LNCAP (cell line): Measurements from ENCODE around the gene LCP2.

Experiments
- TF ChIP-seq, protein P1 (sequence below): fragments of 450-650 bp; IDR thresholded peaks from 2 replicates; pipeline ENCODE4 v1.5.1; 2017; ENCODE audit warnings: mild to moderate bottlenecking

Gene LCP2

DNA sequence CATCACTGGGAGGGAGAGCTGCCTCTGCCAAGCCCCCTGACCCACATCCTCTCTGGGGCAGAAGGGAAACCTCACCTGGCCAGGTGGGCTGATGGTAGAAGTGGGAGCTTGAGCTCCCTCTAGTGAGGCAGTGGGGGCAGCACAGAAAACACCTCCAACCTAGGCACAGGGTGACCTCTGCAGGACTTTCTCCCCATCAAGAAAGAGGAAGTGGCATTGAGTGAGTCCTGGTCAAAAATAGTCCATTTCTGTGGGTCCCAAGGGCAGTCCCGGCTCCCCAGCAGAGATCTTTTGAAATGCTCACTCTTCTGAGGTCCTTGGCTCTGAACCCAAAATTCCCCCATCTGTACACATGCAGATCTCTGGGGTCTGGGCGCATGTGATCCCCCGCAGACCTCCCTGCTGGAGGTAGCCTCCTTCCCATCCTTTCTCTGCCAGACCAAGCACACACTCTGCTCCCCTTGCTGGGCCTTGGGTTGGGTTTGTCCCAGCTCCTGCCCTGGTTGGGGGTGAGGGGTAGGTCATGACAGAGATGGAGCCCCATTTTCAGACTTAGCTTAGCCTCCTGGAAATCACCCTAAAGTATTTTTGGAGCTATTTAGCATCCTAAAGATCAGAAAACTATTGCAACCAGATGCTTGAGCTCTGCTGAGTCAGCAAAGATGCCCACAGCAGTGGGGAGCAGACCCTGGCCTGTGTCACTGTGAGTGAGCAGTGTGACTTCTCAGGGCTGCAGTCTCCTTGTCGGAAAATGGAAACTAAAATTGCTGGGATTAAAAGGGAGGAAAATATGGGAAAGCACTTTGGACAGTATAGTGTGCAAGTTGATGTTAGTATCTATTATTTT, 41.6 kb upstream of the LCP2 start:
- TF ChIP-seq, protein P1, sequence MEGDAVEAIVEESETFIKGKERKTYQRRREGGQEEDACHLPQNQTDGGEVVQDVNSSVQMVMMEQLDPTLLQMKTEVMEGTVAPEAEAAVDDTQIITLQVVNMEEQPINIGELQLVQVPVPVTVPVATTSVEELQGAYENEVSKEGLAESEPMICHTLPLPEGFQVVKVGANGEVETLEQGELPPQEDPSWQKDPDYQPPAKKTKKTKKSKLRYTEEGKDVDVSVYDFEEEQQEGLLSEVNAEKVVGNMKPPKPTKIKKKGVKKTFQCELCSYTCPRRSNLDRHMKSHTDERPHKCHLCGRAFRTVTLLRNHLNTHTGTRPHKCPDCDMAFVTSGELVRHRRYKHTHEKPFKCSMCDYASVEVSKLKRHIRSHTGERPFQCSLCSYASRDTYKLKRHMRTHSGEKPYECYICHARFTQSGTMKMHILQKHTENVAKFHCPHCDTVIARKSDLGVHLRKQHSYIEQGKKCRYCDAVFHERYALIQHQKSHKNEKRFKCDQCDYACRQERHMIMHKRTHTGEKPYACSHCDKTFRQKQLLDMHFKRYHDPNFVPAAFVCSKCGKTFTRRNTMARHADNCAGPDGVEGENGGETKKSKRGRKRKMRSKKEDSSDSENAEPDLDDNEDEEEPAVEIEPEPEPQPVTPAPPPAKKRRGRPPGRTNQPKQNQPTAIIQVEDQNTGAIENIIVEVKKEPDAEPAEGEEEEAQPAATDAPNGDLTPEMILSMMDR, result peak; percentile 59

DNA sequence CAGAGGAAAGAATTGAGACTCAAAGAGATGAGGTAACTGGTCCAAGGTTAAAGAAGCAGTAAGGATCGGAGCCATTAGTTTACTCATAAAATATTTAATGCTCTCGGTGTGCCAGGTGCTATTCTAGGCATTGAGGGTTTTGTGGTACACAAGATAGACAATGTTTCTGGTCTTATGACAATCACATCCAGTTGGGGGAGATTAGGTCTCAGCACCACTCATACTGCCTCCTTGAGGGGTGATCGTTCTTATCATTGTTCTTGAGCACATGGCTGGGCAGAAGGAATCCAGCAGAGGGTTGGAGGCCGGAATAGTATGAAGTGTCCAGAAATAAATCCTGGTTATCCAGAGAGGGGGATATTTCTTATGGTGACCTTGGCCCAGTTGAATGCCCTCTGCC, 40.7 kb upstream of the LCP2 start:
- TF ChIP-seq, protein P1, result no peak

DNA sequence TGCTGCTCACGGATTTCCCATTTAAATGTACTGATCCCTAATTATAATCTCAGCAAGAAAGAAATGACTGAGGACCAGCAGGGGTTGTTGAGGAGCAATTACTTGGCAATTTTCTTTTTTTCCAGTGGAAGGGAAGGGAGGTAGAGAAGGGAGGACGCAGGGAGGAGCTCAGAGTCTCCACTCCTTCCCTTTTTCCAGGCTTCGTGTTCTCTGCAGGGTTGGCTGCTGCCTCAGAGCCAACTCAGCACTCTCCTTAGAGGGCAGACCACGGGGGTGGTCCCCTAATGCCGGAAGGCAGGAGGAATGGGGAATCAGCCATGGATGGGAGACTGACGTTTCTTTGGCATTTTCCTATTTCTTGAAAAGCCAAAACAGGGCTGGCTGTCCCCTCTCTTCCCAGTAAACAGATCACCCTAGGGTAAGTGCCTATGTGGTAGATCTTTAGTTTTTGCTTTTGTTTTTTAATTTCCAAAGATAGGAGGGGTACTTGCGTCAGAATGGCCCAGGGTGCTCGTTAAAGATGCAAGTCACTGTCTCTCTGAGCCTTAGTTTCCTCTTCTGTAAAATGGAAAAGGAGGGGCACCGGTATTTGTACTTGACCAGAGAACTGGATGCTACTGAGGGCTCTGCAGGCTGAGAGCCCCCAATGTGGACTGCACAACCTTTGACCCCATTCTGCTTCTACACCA, 39.6 kb upstream of the LCP2 start:
- TF ChIP-seq, protein P1, result no peak

DNA sequence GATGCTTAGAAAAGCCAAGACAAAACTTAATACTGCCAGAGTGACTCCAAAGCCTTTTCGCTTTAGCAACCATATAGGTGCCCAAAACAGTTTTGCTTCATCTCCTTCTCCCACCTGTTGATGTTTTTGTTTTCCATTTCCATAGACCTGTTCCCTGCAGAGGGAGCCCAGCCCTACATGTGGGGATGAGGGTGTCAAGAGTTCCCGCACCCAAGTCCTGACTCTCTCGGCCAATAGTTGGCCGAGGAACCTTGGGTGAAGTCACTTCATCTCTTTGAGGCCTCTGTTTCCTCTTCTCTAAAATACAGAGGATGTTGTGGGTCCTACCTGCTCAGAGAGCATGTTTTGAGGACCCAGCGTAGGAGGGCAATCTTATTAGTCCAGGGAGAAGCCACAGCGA, 38.5 kb upstream of the LCP2 start:
- TF ChIP-seq, protein P1, result no peak

DNA sequence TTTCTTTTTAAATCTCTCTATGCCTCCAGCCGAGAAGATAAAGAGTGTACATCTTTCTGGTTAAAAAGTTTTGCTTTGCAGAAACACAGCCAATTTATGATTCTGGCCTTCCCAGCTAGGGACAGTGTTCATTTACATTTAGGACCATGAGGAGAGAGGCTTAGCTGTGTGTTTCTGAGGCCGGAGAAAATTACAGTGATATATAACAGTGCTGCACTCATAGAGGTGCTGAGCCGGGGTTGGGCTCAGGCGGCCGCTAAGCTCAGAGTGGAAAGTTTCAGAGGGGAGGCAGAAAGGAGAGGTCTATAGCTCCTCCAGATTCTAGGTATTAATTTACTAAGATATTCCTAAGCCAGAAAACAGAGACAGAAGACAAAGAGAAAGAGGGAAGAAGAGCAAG, 37.0 kb upstream of the LCP2 start:
- TF ChIP-seq, protein P1, result no peak

DNA sequence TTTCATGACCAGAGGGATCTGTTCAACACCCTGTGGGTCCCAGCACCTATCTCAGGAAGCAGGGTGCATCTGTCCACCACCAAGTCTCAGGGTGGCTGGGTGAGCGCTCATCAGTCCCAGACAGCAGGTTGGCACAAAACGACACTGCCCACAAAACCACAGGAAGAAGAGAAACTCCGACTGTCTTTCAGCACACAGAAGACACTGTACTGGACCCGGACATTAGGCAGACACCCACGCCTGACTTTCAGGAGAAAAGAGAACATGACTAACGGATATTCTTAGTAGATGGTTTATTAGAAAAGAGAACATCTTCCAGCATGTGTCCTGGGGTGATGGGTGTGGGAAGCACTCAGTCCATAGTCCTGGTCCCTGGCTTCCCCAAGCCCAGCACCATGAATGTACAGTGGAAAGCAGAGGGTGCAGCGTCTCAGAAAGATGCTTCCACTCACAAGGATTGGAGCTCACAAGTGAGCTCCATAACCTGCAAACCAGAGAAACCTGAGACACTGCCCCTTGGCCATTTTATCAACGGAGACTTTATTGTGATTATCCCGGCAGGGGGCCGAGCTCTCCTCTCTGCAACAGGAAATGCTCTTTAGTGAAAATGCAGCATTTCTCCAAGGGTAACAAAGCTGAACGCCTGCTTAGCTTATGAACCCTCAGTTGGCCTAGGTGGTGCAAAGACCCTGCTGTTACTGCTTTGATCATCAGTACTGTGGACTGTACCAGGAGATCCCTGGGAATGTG, 35.8 kb upstream of the LCP2 start:
- TF ChIP-seq, protein P1, result no peak

DNA sequence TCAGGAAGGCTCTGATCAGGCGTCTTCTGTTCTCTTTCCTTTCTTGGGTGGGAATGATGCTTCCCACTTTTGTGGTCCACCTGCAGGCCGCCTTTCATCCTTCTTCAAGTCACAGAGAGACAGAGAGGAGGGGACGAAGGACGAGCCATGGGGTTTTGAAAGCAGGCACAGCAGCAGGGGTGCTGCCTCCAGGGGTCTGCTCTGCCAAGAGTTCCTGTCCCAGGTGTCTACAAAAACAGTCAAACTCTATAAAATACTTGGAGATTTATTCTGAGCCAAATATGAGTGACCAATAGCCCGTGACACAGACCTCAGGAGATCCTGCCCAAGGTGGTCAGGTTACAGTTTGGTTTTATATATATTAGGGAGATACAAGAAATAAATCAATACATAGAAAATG, 34.5 kb upstream of the LCP2 start:
- TF ChIP-seq, protein P1, result no peak
